RWPE1 (cell line): Measurements from ENCODE around the gene CD300H.

Experiments
- CTCF ChIA-PET: fragments of 350-600 bp; sonication (Branson Sonifier 250); formaldehyde crosslinking; extraction: SDS; loops from one replicate; lab custom pipeline; 2021; lab: Yijun Ruan, JAX
- POLR2A ChIA-PET: fragments of 400-600 bp; formaldehyde crosslinking; extraction: SDS; loops from one replicate; lab custom pipeline; 2020; ENCODE audit warnings: antibody characterized with exemption; ENCODE audit not compliant: low non-redundant PET; lab: Yijun Ruan, JAX
- DNase-seq: peaks from one replicate; pipeline ENCODE4 v3.0.0; 2012; ENCODE audit warnings: low spot score
- H3K27ac ChIP-seq: fragments of 450-650 bp; 2 replicates; pipeline ENCODE4 v1.5.1; 2017
- TF ChIP-seq, protein P1 (sequence below): fragments of 450-650 bp; conservative IDR thresholded peaks from 2 replicates; pipeline ENCODE4 v1.5.1; 2017; ENCODE audit warnings: low read depth, mild to moderate bottlenecking

CD300H gene

GRCh38 chr17:74526681-74527080, 40.6 kb downstream of the CD300H start:
- CTCF ChIA-PET: interaction anchor here (0.6 to 0.7 kb wide), 3 partner anchors 20 to 189 kb away, joined by 3 to 5 read pairs (median 3); no protein-coding TSS in a partner anchor

GRCh38 chr17:74525781-74526288, 41.5 kb downstream of the CD300H start:
- ChIA-PET CTCF (interaction anchor here (0.6 to 0.7 kb wide), 3 partner anchors 113 to 188 kb away, joined by 3 to 5 read pairs (median 3); no protein-coding TSS in a partner anchor), POLR2A (no interaction called here)
- TF ChIP-seq, protein P1, sequence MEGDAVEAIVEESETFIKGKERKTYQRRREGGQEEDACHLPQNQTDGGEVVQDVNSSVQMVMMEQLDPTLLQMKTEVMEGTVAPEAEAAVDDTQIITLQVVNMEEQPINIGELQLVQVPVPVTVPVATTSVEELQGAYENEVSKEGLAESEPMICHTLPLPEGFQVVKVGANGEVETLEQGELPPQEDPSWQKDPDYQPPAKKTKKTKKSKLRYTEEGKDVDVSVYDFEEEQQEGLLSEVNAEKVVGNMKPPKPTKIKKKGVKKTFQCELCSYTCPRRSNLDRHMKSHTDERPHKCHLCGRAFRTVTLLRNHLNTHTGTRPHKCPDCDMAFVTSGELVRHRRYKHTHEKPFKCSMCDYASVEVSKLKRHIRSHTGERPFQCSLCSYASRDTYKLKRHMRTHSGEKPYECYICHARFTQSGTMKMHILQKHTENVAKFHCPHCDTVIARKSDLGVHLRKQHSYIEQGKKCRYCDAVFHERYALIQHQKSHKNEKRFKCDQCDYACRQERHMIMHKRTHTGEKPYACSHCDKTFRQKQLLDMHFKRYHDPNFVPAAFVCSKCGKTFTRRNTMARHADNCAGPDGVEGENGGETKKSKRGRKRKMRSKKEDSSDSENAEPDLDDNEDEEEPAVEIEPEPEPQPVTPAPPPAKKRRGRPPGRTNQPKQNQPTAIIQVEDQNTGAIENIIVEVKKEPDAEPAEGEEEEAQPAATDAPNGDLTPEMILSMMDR: no peak
- no peak for DNase-seq
- no peak overlapping the region for H3K27ac ChIP-seq

More at GRCh38 chr17:74526681-74527080, 40.6 kb downstream of the CD300H start:
- DNase-seq: no peak
- H3K27ac ChIP-seq: no peak overlapping the region
- TF ChIP-seq, protein P1: no peak
- POLR2A ChIA-PET: no interaction called here

DNA sequence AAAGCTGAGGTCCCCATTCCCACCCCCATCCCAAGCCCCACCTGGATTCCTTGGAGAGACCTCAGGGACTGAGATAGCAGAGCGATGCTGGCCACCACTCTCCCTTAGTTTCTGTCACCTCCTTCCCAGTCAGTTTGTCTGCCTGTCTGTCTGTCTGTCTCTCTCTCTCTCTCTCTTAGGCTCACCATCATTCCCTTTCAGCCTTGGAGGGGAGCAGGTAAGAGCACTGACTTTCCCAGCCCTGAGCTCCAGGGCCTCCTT, 41.9 kb downstream of the CD300H start:
- DNase-seq: no peak
- H3K27ac ChIP-seq: no peak overlapping the region
- TF ChIP-seq, protein P1: no peak
- POLR2A ChIA-PET: no interaction called here
- CTCF ChIA-PET: no interaction called here

DNA sequence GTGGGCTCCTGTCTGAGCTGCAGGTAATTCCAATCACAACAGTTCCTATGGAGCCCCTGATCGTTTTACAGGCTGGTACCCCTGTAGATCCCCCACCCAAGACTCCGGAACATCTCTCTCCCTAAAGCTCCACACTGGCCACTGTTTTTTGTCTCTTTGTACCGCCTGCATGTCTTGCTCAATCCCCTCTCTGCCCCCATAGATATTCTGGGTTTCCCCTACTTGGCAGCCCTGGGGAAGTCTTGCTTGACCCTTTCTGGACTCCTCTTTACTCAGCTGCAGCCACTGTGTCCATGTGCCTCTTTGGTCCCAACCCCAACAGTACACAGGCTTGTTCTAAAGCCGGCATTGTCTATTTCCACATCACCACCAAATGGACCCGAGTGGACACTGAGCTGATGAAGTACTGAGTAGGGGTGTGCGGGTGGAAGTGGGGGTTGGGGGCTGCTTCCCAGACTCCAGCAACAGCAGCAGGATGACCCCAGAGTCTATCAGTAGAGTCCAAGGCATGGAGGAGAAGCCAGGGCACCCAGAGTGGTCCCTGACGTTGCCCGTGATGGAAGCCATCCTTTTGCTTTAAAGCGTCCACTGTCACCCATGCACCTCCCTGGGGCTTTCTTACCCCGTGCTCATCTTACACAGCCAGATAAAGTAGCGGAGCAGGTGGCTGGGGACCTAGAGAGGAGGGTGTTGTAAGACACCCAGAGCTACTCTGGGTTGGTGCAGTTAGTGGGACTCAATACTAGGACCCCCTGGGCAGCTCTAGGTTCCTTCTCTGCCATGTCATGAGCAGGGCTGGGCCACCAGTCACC, 42.5 kb downstream of the CD300H start:
- TF ChIP-seq, protein P1: no peak
- DNase-seq: no peak
- no peak overlapping the region for H3K27ac ChIP-seq
- ChIA-PET POLR2A (no interaction called here), CTCF (interaction anchor here (0.6 kb wide), 1 partner anchor 146 kb away, joined by 3 read pairs; no protein-coding TSS in a partner anchor)

DNA sequence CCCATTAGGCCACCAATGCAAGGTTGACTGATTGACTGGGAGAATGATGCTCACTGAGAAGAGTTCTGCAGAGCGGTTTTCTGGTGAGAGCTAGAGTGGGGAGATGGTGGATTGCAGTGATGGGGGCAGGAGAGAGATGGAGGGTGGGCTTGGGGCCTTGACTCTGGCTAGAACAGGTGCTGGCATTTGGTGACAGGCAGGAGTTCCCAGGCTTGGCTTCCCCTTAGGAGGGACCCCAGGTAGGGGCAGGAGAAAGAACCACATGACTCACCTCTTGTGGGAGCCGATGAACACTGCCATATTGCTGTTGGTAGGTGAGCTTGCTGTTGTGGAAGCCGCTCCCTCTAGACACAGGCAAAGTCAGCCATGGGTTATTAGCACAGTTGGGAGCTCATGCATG, 44.0 kb downstream of the CD300H start:
- no peak overlapping the region for H3K27ac ChIP-seq
- CTCF ChIA-PET: no interaction called here
- POLR2A ChIA-PET: no interaction called here
- TF ChIP-seq, protein P1: no peak
- DNase-seq: no peak

DNA sequence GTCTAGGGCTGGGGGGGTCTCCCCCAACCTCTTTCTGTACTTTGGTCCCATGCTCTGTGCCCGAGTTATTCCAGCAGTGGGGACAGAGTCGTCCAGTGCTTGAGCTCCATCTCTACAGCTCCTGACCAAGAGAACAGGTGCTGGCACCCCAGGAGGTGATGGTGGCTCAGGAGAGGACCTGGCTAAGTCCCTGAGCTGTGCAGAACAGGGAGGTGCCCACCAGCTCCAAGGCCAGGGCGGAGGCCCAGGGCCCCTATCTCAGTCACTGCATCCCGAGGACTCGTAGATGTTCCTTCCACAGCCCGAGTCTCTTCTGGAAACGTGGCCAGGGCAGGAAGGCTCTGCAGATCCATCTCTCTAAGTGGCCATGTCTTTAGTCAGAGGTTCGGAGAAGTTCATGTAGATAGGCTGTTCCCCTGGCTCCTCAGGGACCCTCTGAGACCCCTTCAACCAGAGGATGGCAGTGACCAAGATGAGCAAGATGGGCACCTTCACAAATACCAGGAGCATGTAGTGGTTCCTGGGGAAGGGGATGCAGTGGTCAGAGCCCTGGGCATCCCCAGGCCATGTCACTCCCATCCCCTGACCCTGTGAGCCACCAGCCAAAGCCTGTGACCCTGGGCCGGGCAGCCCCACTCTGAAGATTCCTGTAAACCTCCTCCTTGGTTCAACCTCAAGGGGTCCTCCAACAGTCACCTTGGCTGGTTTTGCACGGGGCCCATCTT, 44.8 kb downstream of the CD300H start:
- POLR2A ChIA-PET: no interaction called here
- CTCF ChIA-PET: no interaction called here
- no peak overlapping the region for H3K27ac ChIP-seq
- no peak for DNase-seq
- TF ChIP-seq, protein P1: no peak
